Stimulated activated naive CD4-positive, alpha-beta T cell treated with Interleukin-2 at 50 U/mL for 16 hours (primary cell): ENCODE data around the gene ZNF658.
"Not testable (repeated sequence)": the region's sequence is repeated elsewhere in the genome, so short reads cannot be mapped to it uniquely, and the experiment has no call there.

ENCODE experiments used
- DNase-seq: peaks from one replicate; lab custom pipeline; 2025; lab: John Stamatoyannopoulos, UW

ZNF658 gene

GRCh38 chr9:66900490-66901131, at the start of gene ZNF658:
ZNF658 (plus strand) TSS chr9:66900725; CDS start chr9:66903562, 2,837 bp downstream.
- not testable (repeated sequence) for DNase-seq

GRCh38 chr9:66861732-66862131, 38.8 kb upstream of the ZNF658 start:
- not testable (repeated sequence) for DNase-seq

- DNase-seq: not testable (repeated sequence)
Observed at GRCh38 chr9:66868660-66869059, 31.9 kb upstream of the ZNF658 start.

DNA sequence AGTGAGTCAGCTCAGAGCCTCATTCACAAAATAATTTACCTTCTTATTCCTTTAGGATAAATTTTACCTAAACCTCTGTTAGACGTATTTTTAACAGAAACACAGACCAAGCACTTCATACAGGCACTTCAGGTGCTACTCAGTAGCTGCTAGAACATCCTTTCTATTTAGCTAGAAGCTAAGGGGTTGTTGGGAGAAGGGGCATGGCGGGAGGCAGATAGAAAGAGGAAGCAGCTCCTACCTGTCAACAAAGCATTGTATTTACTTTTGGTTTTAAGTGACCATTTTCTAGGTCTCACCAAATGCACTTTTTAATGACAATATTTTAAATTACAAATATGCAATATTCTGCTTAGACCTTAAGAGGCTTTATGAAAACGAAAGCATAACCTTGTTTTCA, 19.9 kb upstream of the ZNF658 start:
- DNase-seq: not testable (repeated sequence)

GRCh38 chr9:66881847-66882246, 18.7 kb upstream of the ZNF658 start:
- DNase-seq: not testable (repeated sequence)

GRCh38 chr9:66890334-66890733, 10.2 kb upstream of the ZNF658 start:
- DNase-seq: not testable (repeated sequence)

GRCh38 chr9:66901141-66901540, 616 bp downstream of the ZNF658 start:
- not testable (repeated sequence) for DNase-seq

DNA sequence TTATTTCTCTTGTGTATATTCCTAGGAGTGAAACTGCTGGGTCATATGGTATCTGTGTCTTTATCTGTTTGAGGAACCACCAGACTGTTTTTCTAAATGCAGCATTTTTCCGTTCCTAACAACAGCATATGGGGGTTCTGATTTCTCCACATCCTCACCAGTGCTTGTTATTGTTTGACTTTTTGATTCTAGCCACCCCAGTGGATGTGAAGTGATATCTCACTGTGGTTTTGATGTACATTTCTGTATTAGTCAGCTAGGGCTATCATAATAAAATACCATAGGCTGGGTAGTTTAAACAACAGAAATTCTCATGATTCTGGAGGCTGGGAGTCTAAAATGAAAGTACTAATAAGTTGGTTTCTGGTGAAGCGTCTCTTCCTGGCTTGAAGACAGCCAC, 9.0 kb downstream of the ZNF658 start:
- DNase-seq: not testable (repeated sequence)

GRCh38 chr9:66920072-66920471, 19.5 kb downstream of the ZNF658 start:
- not testable (repeated sequence) for DNase-seq

GRCh38 chr9:66936194-66936870, 35.8 kb downstream of the ZNF658 start:
- DNase-seq: not testable (repeated sequence)

DNA sequence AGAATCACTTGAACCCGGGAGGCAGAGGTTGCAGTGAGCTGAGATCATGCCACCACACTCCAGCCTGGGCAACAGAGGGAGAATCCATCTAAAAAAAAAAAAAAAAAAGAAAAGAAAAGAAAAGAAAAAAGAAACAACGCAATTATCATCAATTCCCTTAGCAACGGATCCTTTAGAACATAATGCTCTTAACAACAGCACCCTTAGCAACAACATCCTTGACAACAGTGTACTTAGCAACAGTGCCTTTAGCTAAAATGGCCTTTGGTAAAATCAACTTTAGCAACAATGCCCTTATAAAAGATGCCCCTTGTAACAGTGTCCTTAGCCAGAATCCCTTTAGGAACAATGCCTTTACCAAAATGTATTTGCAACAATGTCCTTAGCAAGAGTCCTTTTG, 37.1 kb downstream of the ZNF658 start:
- not testable (repeated sequence) for DNase-seq

DNA sequence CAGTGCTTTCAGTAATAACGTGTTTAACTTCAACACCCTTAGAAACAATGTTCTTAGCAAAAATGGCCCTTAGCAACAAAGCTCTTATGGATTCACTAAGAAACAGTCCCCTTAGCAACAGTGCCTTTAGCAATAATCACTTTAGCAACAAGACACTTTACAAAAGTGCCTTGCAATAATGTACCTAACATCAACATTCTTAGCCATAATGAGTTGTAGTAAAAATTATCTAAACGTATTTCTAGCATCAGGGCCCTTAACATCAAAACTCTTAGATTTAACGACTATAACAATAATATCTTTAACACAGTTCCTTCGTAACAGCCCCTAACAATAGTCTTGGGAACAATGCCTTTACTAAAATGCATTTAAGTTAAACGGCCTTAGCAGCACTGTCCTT, 37.8 kb downstream of the ZNF658 start:
- DNase-seq: not testable (repeated sequence)

DNA sequence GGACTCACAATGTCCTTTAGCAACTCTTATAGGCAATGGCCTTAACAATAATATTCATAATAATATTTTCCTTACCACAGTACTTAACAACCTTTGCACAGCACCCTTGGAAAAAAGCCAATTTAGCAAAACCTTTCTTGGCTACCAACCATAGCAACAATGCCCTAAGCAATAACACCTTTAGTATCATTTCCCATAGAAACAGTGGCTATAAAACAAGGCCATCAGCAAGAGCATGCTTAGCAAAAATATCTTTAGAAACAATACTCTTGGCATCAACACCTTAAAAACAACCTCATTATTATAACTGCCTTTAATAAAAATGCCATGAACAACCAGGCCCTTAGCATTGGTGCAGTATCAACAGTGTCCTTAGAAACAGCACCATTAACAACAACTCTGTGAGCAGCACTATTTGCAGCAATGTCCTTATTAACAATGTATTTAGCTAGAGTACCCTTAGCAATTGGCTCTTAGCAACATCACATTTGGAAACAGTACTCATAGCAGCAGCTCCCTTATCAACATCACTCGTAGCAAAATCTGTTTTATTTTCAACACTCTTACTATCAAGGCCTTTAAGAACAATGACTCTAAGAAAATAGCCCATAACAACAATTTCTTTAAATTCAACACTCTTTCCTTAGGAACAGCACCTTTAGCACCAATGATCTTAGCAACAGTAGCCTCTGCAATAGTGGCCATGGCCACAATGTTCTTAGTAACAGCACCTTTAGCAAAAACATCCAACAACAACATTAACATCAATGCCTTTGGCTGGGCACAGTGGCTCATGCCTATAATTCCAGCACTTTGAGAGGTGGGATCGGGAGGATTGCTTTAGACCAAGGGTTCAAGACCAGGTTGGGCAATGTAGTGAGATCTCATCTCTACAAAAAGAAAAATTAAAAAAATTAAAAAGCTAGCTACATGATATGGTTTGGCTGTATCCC, 39.6 kb downstream of the ZNF658 start:
- DNase-seq: not testable (repeated sequence)

DNA sequence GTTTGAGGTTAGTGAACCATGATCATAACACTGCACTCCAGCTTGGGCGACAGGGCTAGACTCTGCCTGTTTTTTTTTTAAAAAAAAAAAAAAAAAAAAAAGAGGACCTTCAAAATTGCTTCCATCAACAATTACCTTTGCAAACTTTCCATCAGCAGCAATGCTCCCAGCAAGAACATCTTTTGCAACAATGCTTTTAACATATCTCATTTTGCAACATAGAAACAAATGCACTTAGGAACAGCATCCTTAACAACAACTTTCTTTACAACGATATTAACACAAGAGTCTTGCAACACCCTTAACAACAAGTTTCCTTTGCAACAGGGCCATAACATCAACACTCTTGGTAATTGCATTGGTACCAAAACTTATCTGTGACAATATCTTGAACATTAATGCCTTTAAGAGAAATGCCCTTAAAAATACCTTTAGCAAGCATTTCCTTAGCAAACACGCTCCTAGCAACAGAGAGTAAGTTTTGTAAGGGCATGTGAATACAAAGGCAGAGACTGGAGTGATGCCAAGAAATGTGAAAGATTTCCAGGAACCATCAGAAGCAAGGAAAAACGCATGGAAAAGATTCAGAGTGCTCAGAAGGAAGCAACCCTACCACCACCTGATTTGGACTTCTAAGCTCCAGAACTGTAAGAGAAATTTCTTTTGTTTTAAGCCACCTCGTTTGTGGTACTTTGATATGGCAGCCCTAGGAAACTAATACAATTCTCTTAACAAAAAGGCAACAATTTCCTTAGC, 42.1 kb downstream of the ZNF658 start:
- DNase-seq: not testable (repeated sequence)

DNA sequence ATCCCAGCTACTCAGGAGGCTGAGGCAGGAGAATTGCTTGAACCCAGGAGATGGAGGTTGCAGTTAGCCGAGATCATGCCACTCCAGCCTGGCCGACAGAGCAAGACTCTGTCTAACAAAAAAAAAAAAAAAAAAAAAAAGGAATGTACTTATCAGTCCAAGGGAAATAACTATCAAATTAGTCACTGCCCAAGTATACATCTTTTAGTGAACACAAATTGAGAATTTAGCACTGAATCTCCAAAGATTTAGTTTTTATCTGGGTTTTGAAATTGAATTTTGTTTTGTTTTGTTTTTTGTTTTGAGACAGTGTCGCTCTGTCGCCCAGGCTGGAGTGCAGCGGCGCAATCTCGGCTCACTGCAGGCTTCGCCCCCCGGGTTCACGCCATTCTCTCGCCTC, 52.1 kb downstream of the ZNF658 start:
- DNase-seq: not testable (repeated sequence)
